MM.1S (cell line): Measurements from ENCODE around the gene UTS2B.

Experiments used
- DNase-seq: peaks from one replicate; pipeline ENCODE4 v3.0.0-alpha.2; 2015
- H2AFZ ChIP-seq: fragments of 300-600 bp; sonication (generic); 2 replicates; pipeline ENCODE4 v1.6.0; 2016; ENCODE audit warnings: antibody characterized with exemption, low read length
- H3F3A ChIP-seq: fragments of 300-600 bp; sonication (generic); 2 replicates; pipeline ENCODE4 v1.6.1; 2016; ENCODE audit warnings: mild to moderate bottlenecking, antibody characterized with exemption, low read length, moderate library complexity, mixed read lengths; ENCODE audit not compliant: insufficient read depth
- H3K27ac ChIP-seq: fragments of 300-600 bp; sonication (generic); 2 replicates; pipeline ENCODE4 v1.5.1; 2016; ENCODE audit warnings: mild to moderate bottlenecking, low read length
- H3K27me3 ChIP-seq: fragments of 300-600 bp; sonication (generic); replicated peaks from 2 replicates; pipeline ENCODE4 v1.6.0; 2016; ENCODE audit warnings: low read length; ENCODE audit not compliant: insufficient read depth
- H3K36me3 ChIP-seq: fragments of 300-600 bp; sonication (generic); replicated peaks from 2 replicates; pipeline ENCODE4 v1.6.1; 2016; ENCODE audit warnings: mild to moderate bottlenecking, low read length, mixed read lengths; ENCODE audit not compliant: insufficient read depth
- H3K4me1 ChIP-seq: fragments of 300-600 bp; sonication (generic); 2 replicates; pipeline ENCODE4 v1.6.1; 2016; ENCODE audit warnings: low read length, mixed read lengths
- H3K4me2 ChIP-seq: fragments of 300-600 bp; sonication (generic); 2 replicates; pipeline ENCODE4 v1.6.0; 2016; ENCODE audit warnings: low read depth, low read length
- H3K4me3 ChIP-seq: fragments of 300-600 bp; sonication (generic); 2 replicates; pipeline ENCODE4 v1.5.1; 2016; ENCODE audit warnings: low read length, mixed read lengths
- H3K79me2 ChIP-seq: fragments of 300-600 bp; sonication (generic); 2 replicates; pipeline ENCODE4 v1.6.1; 2016; ENCODE audit warnings: mixed run types, low read length, mixed read lengths
- H3K9ac ChIP-seq: fragments of 300-600 bp; sonication (generic); 2 replicates; pipeline ENCODE4 v1.6.1; 2016; ENCODE audit warnings: low read length, mixed read lengths
- H3K9me2 ChIP-seq: fragments of 300-600 bp; sonication (generic); replicated peaks from 2 replicates; pipeline ENCODE4 v1.6.1; 2016; ENCODE audit warnings: mild to moderate bottlenecking, low read length, mixed read lengths; ENCODE audit not compliant: insufficient read depth
- H3K9me3 ChIP-seq: fragments of 300-600 bp; sonication (generic); replicated peaks from 2 replicates; pipeline ENCODE4 v1.6.1; 2016; ENCODE audit warnings: mild to moderate bottlenecking, low read length, mixed read lengths; ENCODE audit not compliant: insufficient read depth
- H4K20me1 ChIP-seq: fragments of 300-600 bp; sonication (generic); 2 replicates; pipeline ENCODE4 v1.6.1; 2016; ENCODE audit warnings: mild to moderate bottlenecking, low read length, moderate library complexity, mixed read lengths; ENCODE audit not compliant: insufficient read depth
- EZH2 ChIP-seq: fragments of 300-600 bp; sonication (generic); optimal IDR thresholded peaks from 2 replicates; pipeline ENCODE3; 2017; ENCODE audit warnings: low read depth, mild to moderate bottlenecking, antibody characterized with exemption, low read length, mixed read lengths
- EZH2phosphoT487 ChIP-seq: fragments of 300-600 bp; sonication (generic); IDR thresholded peaks from 2 replicates; pipeline ENCODE4 v1.6.1; 2018; ENCODE audit warnings: antibody characterized with exemption, low read length
- TF ChIP-seq, protein P1 (sequence below): fragments of 300-600 bp; sonication (generic); IDR thresholded peaks from 2 replicates; pipeline ENCODE4 v1.5.1; 2016; ENCODE audit warnings: antibody characterized with exemption, low read length, mixed read lengths

The UTS2B gene

DNA sequence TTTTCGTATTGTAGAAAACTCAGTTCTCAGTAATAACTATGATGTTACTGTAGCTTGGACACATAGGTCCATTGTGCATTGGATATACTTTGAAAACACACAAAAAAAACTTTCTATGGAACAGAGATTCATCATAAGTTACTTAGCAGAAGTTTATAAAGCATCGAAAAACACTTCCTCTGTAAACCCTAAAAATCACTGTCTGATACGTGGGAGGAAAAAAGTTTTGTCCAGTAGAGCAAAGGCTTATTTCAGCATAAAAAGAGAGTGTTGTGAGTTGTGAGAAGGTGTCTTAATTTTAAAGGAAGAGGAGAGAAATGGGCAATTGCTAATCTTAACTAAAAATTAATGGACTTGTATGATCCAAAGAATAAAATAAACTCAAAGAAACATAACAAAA is 66.5 kb downstream of the UTS2B start:
- no peaks in the 10 kb centered on the region for H3K9me2 ChIP-seq
- no peak overlapping the region for H3K9ac ChIP-seq
- no peaks in the 10 kb centered on the region for H3K4me1 ChIP-seq
- no peak overlapping the region for H2AFZ ChIP-seq
- H3K4me3 ChIP-seq: no peak overlapping the region
- DNase-seq: no peak
- TF ChIP-seq, protein P1, sequence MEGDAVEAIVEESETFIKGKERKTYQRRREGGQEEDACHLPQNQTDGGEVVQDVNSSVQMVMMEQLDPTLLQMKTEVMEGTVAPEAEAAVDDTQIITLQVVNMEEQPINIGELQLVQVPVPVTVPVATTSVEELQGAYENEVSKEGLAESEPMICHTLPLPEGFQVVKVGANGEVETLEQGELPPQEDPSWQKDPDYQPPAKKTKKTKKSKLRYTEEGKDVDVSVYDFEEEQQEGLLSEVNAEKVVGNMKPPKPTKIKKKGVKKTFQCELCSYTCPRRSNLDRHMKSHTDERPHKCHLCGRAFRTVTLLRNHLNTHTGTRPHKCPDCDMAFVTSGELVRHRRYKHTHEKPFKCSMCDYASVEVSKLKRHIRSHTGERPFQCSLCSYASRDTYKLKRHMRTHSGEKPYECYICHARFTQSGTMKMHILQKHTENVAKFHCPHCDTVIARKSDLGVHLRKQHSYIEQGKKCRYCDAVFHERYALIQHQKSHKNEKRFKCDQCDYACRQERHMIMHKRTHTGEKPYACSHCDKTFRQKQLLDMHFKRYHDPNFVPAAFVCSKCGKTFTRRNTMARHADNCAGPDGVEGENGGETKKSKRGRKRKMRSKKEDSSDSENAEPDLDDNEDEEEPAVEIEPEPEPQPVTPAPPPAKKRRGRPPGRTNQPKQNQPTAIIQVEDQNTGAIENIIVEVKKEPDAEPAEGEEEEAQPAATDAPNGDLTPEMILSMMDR: no peak
- no peak for TF ChIP-seq EZH2phosphoT487
- TF ChIP-seq EZH2: no peak
- H3K4me2 ChIP-seq: no peak overlapping the region
- H3F3A ChIP-seq: no peaks in the 10 kb centered on the region
- H4K20me1 ChIP-seq: no peaks in the 10 kb centered on the region
- H3K27ac ChIP-seq: no peak overlapping the region
- H3K27me3 ChIP-seq: no peaks in the 10 kb centered on the region
- H3K9me3 ChIP-seq: no peaks in the 10 kb centered on the region
- H3K36me3 ChIP-seq: no peaks in the 10 kb centered on the region
- H3K79me2 ChIP-seq: no peaks in the 10 kb centered on the region

GRCh38 chr3:191263365-191263764 is 67.0 kb downstream of the UTS2B start:
- H3K9me3 ChIP-seq: no peaks in the 10 kb centered on the region
- no peak overlapping the region for H3K9ac ChIP-seq
- no peak overlapping the region for H3K4me3 ChIP-seq
- no peaks in the 10 kb centered on the region for H4K20me1 ChIP-seq
- H2AFZ ChIP-seq: no peak overlapping the region
- H3K36me3 ChIP-seq: no peaks in the 10 kb centered on the region
- H3K27ac ChIP-seq: no peak overlapping the region
- H3K4me2 ChIP-seq: no peak overlapping the region
- H3K4me1 ChIP-seq: no peaks in the 10 kb centered on the region
- no peaks in the 10 kb centered on the region for H3K79me2 ChIP-seq
- H3K9me2 ChIP-seq: no peaks in the 10 kb centered on the region
- H3F3A ChIP-seq: no peaks in the 10 kb centered on the region
- peak; percentile 24 for DNase-seq
- TF ChIP-seq EZH2phosphoT487 (no peak), EZH2 (no peak)
- TF ChIP-seq, protein P1: no peak
- no peaks in the 10 kb centered on the region for H3K27me3 ChIP-seq

- Histone ChIP-seq H3K79me2 (no peaks in the 10 kb centered on the region), H3K4me3 (no peak overlapping the region), H3K4me1 (no peaks in the 10 kb centered on the region), H3K9me3 (no peaks in the 10 kb centered on the region), H3K9me2 (no peaks in the 10 kb centered on the region), H3K36me3 (no peaks in the 10 kb centered on the region), H3F3A (no peaks in the 10 kb centered on the region), H2AFZ (no peak overlapping the region), H3K4me2 (no peak overlapping the region), H3K9ac (no peak overlapping the region), H4K20me1 (no peaks in the 10 kb centered on the region), H3K27ac (no peak overlapping the region), H3K27me3 (no peaks in the 10 kb centered on the region)
- DNase-seq: no peak
- TF ChIP-seq EZH2 (no peak), EZH2phosphoT487 (no peak)
- TF ChIP-seq, protein P1: no peak
These were observed 67.7 kb downstream of the UTS2B start for GRCh38 chr3:191262650-191263049.

DNA sequence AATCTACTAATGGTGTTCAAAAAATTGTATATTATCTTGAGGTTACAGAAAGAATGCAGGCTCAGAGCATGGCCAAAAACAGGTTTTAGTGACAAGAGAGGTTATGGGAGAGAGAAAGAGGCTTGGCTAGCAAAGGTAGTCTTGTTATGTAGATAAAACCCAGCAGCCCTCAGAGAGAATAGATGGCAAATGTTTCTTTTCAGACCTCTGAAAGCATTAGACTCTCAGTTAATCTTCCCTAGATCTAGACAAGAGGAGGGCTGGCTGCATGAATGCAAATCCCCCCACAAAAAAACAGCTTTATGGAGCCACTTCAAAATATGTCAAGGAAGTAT is 69.1 kb downstream of the UTS2B start:
- H3K9me2 ChIP-seq: no peaks in the 10 kb centered on the region
- no peak overlapping the region for H3K9ac ChIP-seq
- no peaks in the 10 kb centered on the region for H3F3A ChIP-seq
- H2AFZ ChIP-seq: no peak overlapping the region
- TF ChIP-seq EZH2phosphoT487 (no peak), EZH2 (no peak)
- TF ChIP-seq, protein P1: no peak
- no peaks in the 10 kb centered on the region for H3K36me3 ChIP-seq
- no peak for DNase-seq
- H3K4me3 ChIP-seq: no peak overlapping the region
- H3K4me2 ChIP-seq: no peak overlapping the region
- no peaks in the 10 kb centered on the region for H3K9me3 ChIP-seq
- no peaks in the 10 kb centered on the region for H3K4me1 ChIP-seq
- H3K79me2 ChIP-seq: no peaks in the 10 kb centered on the region
- H3K27me3 ChIP-seq: no peaks in the 10 kb centered on the region
- H4K20me1 ChIP-seq: no peaks in the 10 kb centered on the region
- no peak overlapping the region for H3K27ac ChIP-seq
